ENCODE data around the gene LRP8. TPM values are rescaled to one million over a fixed set of nuclear protein-coding genes. Genes with fewer than 3 reads are reported as not detected.

The LRP8 gene
- total RNA-seq, 5 donors from 2014 or later (not counting 1 experiment from before 2014, with no cell fraction given), result 8.9 to 21.5 (median 19.8) TPM

DNA sequence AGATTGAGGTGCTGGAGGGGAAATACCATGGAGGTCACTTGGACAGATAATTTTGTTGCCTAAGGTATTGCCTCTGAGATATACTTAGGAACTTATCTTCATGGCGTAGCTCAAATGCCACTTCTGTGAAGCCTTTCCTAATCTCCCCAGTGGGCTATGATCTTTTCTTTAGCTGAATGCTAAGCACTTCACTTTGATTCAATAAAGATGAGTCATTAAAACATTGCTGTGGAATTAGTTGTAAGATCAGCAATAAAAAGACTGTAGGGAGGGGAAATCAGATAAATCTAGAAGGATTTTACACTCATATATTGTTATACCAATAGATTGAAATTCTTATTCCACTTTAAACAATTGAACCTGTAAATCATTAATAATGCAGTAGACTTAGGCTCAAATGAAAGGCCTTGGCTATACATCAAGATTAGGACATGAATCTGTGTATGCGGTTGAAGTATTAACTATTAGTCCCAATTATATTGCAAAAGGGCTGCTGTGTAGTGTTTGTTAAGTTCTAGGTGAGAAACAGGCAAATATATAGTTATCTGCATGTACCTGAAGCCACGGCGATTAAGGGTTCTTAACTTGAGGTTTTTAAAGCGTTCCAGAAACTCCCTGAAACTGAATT is 70.3 kb downstream of the LRP8 start:
- no peak overlapping the region for H3K27ac Mint-ChIP-seq
- no CpG with 5 or more reads among the region's 5 CpGs for WGBS (ENCODE audit: insufficient coverage)
- CTCF ChIA-PET, result no interaction called here

GRCh38 chr1:53256511-53257453 is 71.1 kb downstream of the LRP8 start:
- no peaks in the 10 kb centered on the region for H3K27me3 ChIP-seq (replicated peaks in 1 of 2; ENCODE audit: control insufficient read depth in 2 of 2, extremely low read depth in 1 of 2, insufficient read depth in 2 of 2, low read length in 1 of 2)
- no peaks in the 10 kb centered on the region for H3K4me1 Mint-ChIP-seq
- H3K27me3 Mint-ChIP-seq, result no peaks in the 10 kb centered on the region
- H3K27ac Mint-ChIP-seq, result no peak overlapping the region
- no peak overlapping the region for H3K27ac ChIP-seq (ENCODE audit: low read length)
- peaks cover 8 to 20% of the 10 kb centered on the region in 2 donors for H3K36me3 ChIP-seq (ENCODE audit: control insufficient read depth in 2 of 2, extremely low read depth in 1 of 2, insufficient read depth in 1 of 2, low read length in 1 of 2)
- no peaks in the 10 kb centered on the region for H3K9me3 ChIP-seq
- DNase-seq (no peak), ATAC-seq (replicated peaks in 1 of 4) (no peak)
- H3K4me3 Mint-ChIP-seq, result no peak overlapping the region
- 93% methylated on average over 3 of the region's 11 CpGs for WGBS (ENCODE audit: insufficient coverage)
- H3K4me3 ChIP-seq (ENCODE audit: control insufficient read depth in 1 of 2, extremely low read depth in 1 of 2, low read length in 1 of 2), result no peak overlapping the region
- POLR2A ChIA-PET, result no interaction called here
- no peaks in the 10 kb centered on the region for H3K4me1 ChIP-seq (ENCODE audit: control insufficient read depth in 1 of 2, extremely low read depth in 1 of 2, insufficient read depth in 2 of 2, low read length in 2 of 2)
- peaks cover 20% of the 10 kb centered on the region for H3K36me3 Mint-ChIP-seq
- CTCF ChIA-PET, result interaction anchor here in 1 of 2 donors (0.5 to 1.4 kb wide), 2 partner anchors 34 to 75 kb away, joined by 3 read pairs; no protein-coding TSS in a partner anchor
- H3K9me3 Mint-ChIP-seq, result no peaks in the 10 kb centered on the region

More for the DNA sequence above, 70.3 kb downstream of the LRP8 start:
- H3K4me3 ChIP-seq (ENCODE audit: control insufficient read depth in 1 of 2, extremely low read depth in 1 of 2, low read length in 1 of 2), result no peak overlapping the region
- ATAC-seq (replicated peaks in 1 of 4), result no peak
- H3K27me3 Mint-ChIP-seq, result no peaks in the 10 kb centered on the region
- no peak for DNase-seq
- no peaks in the 10 kb centered on the region for H3K27me3 ChIP-seq (replicated peaks in 1 of 2; ENCODE audit: control insufficient read depth in 2 of 2, extremely low read depth in 1 of 2, insufficient read depth in 2 of 2, low read length in 1 of 2)
- H3K36me3 Mint-ChIP-seq, result peaks cover 20% of the 10 kb centered on the region
- H3K4me1 Mint-ChIP-seq, result no peaks in the 10 kb centered on the region
- H3K4me3 Mint-ChIP-seq, result no peak overlapping the region
- POLR2A ChIA-PET, result no interaction called here
- H3K9me3 Mint-ChIP-seq, result no peaks in the 10 kb centered on the region
- H3K36me3 ChIP-seq (ENCODE audit: control insufficient read depth in 2 of 2, extremely low read depth in 1 of 2, insufficient read depth in 1 of 2, low read length in 1 of 2), result peaks cover 8 to 25% of the 10 kb centered on the region in 2 donors
- H3K27ac ChIP-seq (ENCODE audit: low read length), result no peak overlapping the region
- no peaks in the 10 kb centered on the region for H3K9me3 ChIP-seq
- H3K4me1 ChIP-seq (ENCODE audit: control insufficient read depth in 1 of 2, extremely low read depth in 1 of 2, insufficient read depth in 2 of 2, low read length in 2 of 2), result no peaks in the 10 kb centered on the region

DNA sequence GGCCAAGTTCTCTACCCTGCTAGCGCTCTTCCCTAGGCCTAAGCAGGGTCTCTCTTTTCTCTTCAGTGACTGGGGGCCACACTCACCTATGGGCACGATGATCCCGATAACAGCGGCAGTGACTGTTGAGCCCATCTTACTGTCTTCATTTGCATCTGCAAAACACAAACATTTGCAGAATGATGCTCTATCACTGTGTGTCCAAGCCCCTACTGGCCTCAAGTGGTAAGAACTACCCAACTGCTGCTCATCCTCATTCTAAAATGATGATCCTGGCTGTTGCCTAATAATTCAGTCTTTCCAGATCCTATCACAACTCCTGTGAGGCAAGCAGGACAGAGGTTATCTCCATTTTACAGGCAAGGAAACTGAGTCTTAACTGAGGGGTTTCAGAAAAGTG is 72.8 kb downstream of the LRP8 start:
- Histone ChIP-seq H3K27ac (ENCODE audit: low read length) (no peak overlapping the region), H3K36me3 (ENCODE audit: control insufficient read depth in 2 of 2, extremely low read depth in 1 of 2, insufficient read depth in 1 of 2, low read length in 1 of 2) (peaks cover 0 to 8% of the 10 kb centered on the region in 2 donors), H3K4me1 (ENCODE audit: control insufficient read depth in 1 of 2, extremely low read depth in 1 of 2, insufficient read depth in 2 of 2, low read length in 2 of 2) (no peaks in the 10 kb centered on the region), H3K27me3 (replicated peaks in 1 of 2; ENCODE audit: control insufficient read depth in 2 of 2, extremely low read depth in 1 of 2, insufficient read depth in 2 of 2, low read length in 1 of 2) (no peaks in the 10 kb centered on the region), H3K9me3 (no peaks in the 10 kb centered on the region), H3K4me3 (ENCODE audit: control insufficient read depth in 1 of 2, extremely low read depth in 1 of 2, low read length in 1 of 2) (no peak overlapping the region)
- CTCF ChIA-PET, result no interaction called here
- 96% methylated on average over 4 of the region's 4 CpGs for WGBS (ENCODE audit: insufficient coverage)
- no peaks in the 10 kb centered on the region for H3K27me3 Mint-ChIP-seq
- no peak overlapping the region for H3K4me3 Mint-ChIP-seq
- no peaks in the 10 kb centered on the region for H3K9me3 Mint-ChIP-seq
- no peak overlapping the region for H3K27ac Mint-ChIP-seq
- POLR2A ChIA-PET, result no interaction called here
- no peak for DNase-seq
- H3K36me3 Mint-ChIP-seq, result peaks cover 27% of the 10 kb centered on the region
- no peak for ATAC-seq (replicated peaks in 1 of 4)
- H3K4me1 Mint-ChIP-seq, result no peaks in the 10 kb centered on the region

DNA sequence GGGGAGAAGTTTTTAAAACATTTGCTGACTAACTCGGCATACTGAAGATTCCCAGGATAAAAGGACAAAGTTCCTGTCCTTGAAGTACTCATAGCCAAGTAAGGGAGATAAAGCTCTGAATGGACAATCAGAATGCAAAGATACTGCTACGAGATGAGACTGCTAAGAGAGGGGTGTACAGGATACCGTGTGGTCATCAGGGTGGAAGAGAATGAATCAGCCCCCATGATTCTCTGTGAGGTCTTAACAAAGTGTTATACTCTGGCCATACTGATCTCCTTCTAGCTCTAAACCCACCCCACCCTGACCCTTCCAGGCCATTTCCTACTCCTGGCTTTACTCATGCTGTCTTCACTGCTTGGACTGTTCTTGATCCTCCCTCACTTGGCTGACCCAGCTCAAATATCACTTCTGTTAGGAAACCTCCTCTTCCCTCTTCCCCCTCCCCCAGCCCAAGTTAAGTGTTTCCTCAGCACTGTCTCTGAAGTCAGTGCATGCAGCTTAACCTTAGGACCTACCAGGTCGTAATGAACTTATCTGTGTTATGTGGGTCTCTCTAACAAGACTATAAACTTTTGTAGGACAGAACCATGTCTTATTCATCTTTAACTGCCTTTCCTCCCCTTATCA is 73.7 kb downstream of the LRP8 start:
- no peak overlapping the region for H3K27ac ChIP-seq (ENCODE audit: low read length)
- H3K9me3 ChIP-seq, result no peaks in the 10 kb centered on the region
- no peaks in the 10 kb centered on the region for H3K4me1 ChIP-seq (ENCODE audit: control insufficient read depth in 1 of 2, extremely low read depth in 1 of 2, insufficient read depth in 2 of 2, low read length in 2 of 2)
- no peaks in the 10 kb centered on the region for H3K4me1 Mint-ChIP-seq
- H3K9me3 Mint-ChIP-seq, result no peaks in the 10 kb centered on the region
- peaks cover 3 to 12% of the 10 kb centered on the region in 2 donors for H3K36me3 ChIP-seq (ENCODE audit: control insufficient read depth in 2 of 2, extremely low read depth in 1 of 2, insufficient read depth in 1 of 2, low read length in 1 of 2)
- peak overlapping the region in 1 of 2 donors; percentile 23 for H3K27ac Mint-ChIP-seq
- H3K4me3 ChIP-seq (ENCODE audit: control insufficient read depth in 1 of 2, extremely low read depth in 1 of 2, low read length in 1 of 2), result no peak overlapping the region
- 90% methylated on average over 1 of the region's 4 CpGs for WGBS (ENCODE audit: insufficient coverage)
- no peaks in the 10 kb centered on the region for H3K27me3 ChIP-seq (replicated peaks in 1 of 2; ENCODE audit: control insufficient read depth in 2 of 2, extremely low read depth in 1 of 2, insufficient read depth in 2 of 2, low read length in 1 of 2)
- peaks cover 32% of the 10 kb centered on the region for H3K36me3 Mint-ChIP-seq
- H3K27me3 Mint-ChIP-seq, result no peaks in the 10 kb centered on the region
- ChIA-PET POLR2A (interaction anchor here (0.5 to 0.6 kb wide), 2 partner anchors 22 to 478 kb away, joined by 3 read pairs; no protein-coding TSS in a partner anchor), CTCF (no interaction called here)
- no peak for ATAC-seq (replicated peaks in 1 of 4)
- no peak overlapping the region for H3K4me3 Mint-ChIP-seq
- DNase-seq, result no peak

GRCh38 chr1:53250325-53250724 is 77.5 kb downstream of the LRP8 start:
- Mint-ChIP-seq H3K9me3 (no peaks in the 10 kb centered on the region), H3K4me3 (no peak overlapping the region), H3K27me3 (no peaks in the 10 kb centered on the region), H3K36me3 (peaks cover 31% of the 10 kb centered on the region), H3K27ac (no peak overlapping the region), H3K4me1 (no peaks in the 10 kb centered on the region)
- POLR2A ChIA-PET, result interaction anchor here in 1 of 2 donors (0.6 kb wide), 1 partner anchor 328 kb away, joined by 8 read pairs; no protein-coding TSS in a partner anchor
- H3K27me3 ChIP-seq (replicated peaks in 1 of 2; ENCODE audit: control insufficient read depth in 2 of 2, extremely low read depth in 1 of 2, insufficient read depth in 2 of 2, low read length in 1 of 2), result no peaks in the 10 kb centered on the region
- no peak overlapping the region for H3K4me3 ChIP-seq (ENCODE audit: control insufficient read depth in 1 of 2, extremely low read depth in 1 of 2, low read length in 1 of 2)
- peaks cover 3 to 8% of the 10 kb centered on the region in 2 donors for H3K36me3 ChIP-seq (ENCODE audit: control insufficient read depth in 2 of 2, extremely low read depth in 1 of 2, insufficient read depth in 1 of 2, low read length in 1 of 2)
- no peak for DNase-seq
- H3K27ac ChIP-seq (ENCODE audit: low read length), result no peak overlapping the region
- CTCF ChIA-PET, result no interaction called here
- no peaks in the 10 kb centered on the region for H3K4me1 ChIP-seq (ENCODE audit: control insufficient read depth in 1 of 2, extremely low read depth in 1 of 2, insufficient read depth in 2 of 2, low read length in 2 of 2)
- WGBS (ENCODE audit: insufficient coverage), result 90% methylated on average over 3 of the region's 4 CpGs
- no peak for ATAC-seq (replicated peaks in 1 of 4)
- no peaks in the 10 kb centered on the region for H3K9me3 ChIP-seq

- DNase-seq (no peak), ATAC-seq (replicated peaks in 1 of 4) (no peak)
- Mint-ChIP-seq H3K27ac (no peak overlapping the region), H3K4me3 (no peak overlapping the region), H3K4me1 (no peaks in the 10 kb centered on the region), H3K9me3 (no peaks in the 10 kb centered on the region), H3K27me3 (no peaks in the 10 kb centered on the region), H3K36me3 (peaks cover 29% of the 10 kb centered on the region)
- Histone ChIP-seq H3K9me3 (no peaks in the 10 kb centered on the region), H3K4me1 (ENCODE audit: control insufficient read depth in 1 of 2, extremely low read depth in 1 of 2, insufficient read depth in 2 of 2, low read length in 2 of 2) (no peaks in the 10 kb centered on the region), H3K4me3 (ENCODE audit: control insufficient read depth in 1 of 2, extremely low read depth in 1 of 2, low read length in 1 of 2) (no peak overlapping the region), H3K27ac (ENCODE audit: low read length) (no peak overlapping the region), H3K27me3 (replicated peaks in 1 of 2; ENCODE audit: control insufficient read depth in 2 of 2, extremely low read depth in 1 of 2, insufficient read depth in 2 of 2, low read length in 1 of 2) (no peaks in the 10 kb centered on the region), H3K36me3 (ENCODE audit: control insufficient read depth in 2 of 2, extremely low read depth in 1 of 2, insufficient read depth in 1 of 2, low read length in 1 of 2) (peaks cover 3 to 8% of the 10 kb centered on the region in 2 donors)
- 100% methylated on average over 2 of the region's 3 CpGs for WGBS (ENCODE audit: insufficient coverage)
- ChIA-PET POLR2A (interaction anchor here in 1 of 2 donors (0.6 kb wide), 1 partner anchor 328 kb away, joined by 8 read pairs; no protein-coding TSS in a partner anchor), CTCF (no interaction called here)
Measured at GRCh38 chr1:53249706-53250105, 78.2 kb downstream of the LRP8 start.
